Body of pancreas (tissue), 4 donors: Measurements from ENCODE around the gene AP3D1.

ENCODE experiments used
- CTCF ChIP-seq, 7 experiments: fragments of 450-650 bp in 4 of 7; fragments of 200-600 bp in 3 of 7; sonication (generic) in 3 of 7; IDR thresholded peaks; one replicate each; pipeline ENCODE4 v1.5.1; 2016 to 2019; ENCODE audit warnings: antibody characterized with exemption in 7 of 7
- POLR2A ChIP-seq, 3 donors: fragments of 450-650 bp; IDR thresholded peaks; one replicate each; pipeline ENCODE4 v1.6.1; 2016; ENCODE audit warnings: antibody characterized with exemption in 3 of 3, mild to moderate bottlenecking in 2 of 3

- TF ChIP-seq CTCF (IDR thresholded peaks at IDR 0.05) (no peak), POLR2A (IDR thresholded peaks at IDR 0.05) (no peak)
Observed at GRCh38 chr19:2079076-2079864, 72.1 kb downstream of the AP3D1 start.
